HG03039 (cell line): ENCODE results near the gene GPR68.
A peak's percentile ranks its signal among the peaks of the same experiment; 100 is the strongest.
"Not testable (repeated sequence)": the region's sequence is repeated elsewhere in the genome, so short reads cannot be mapped to it uniquely, and the experiment has no call there.

Experiments used
- ATAC-seq: cut with Tn5 transposase; IDR thresholded peaks from one replicate; pipeline ENCODE4 v1.9.1; 2021; ENCODE audit warnings: mild to moderate bottlenecking, moderate library complexity; ENCODE audit not compliant: unreplicated experiment

Gene GPR68

DNA sequence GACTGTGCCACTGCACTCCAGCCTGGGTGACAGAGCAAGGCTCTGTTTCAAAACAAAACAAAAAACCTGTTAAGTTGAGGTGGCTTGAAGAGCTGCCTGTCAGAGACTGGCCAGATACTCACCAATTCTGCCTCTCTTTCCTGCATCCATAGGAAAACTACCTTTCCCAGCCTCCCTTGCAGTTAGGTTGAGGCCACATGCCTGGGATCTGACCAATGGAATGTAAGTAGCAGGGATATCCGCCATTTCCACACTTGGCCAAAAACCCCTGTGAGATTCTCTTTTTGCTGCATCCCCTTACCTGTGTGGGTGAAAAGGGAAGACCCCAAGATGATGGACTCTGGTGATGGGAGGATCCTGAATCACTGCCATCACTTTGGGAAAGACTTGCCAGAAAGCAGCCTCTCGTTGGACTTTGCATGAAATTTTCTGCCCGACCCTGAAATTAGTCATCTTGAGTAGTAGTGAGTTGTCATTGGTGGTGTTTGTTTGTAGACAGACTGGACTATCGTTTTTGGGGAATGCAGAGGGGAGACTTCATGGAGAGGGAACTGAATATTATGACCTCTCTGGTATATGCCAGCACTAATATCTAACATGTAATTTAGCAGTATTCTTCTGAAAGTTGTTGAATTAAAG is 14.0 kb downstream of the GPR68 start:
- no peak for ATAC-seq

DNA sequence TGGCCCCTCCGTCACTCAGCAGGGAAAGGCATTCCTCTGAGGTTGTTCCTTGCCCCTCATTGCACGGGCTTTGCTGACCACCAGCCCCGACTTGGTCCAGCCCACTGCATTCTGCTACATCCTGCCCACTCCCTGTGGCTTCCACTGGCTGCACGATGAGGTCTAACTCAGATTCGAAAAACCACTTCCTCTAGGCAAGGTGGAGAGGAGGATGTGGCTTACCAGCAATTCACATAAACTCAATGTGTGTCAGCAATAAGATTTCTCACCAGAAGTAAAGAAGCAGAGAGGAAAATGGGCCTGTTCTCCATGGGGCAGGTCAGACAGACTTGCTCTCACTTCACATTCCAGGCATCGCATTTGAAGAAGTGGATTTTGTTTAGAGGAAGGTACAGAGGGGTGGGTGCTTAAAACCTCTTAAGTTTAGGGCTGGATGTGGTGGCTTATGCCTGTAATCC is 14.7 kb downstream of the GPR68 start:
- no peak for ATAC-seq

DNA sequence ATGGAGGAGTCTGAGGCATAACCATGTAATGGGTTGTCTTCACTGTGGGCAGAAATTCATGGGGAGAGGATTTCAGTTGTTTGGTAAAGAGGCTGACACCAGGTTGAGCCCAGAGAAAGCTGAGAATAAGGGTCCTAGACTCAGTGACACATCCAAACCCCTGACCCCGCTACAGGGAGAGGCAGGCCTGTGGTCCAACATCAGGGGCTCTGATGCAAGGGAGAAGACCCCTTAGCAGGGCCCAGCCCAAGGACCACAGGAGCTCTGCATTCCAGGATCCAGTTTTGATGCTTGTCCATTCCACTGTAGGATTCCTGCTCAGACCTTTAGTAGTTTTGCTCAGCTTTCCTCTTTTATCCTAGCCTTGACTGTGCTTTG is 15.5 kb downstream of the GPR68 start:
- no peak for ATAC-seq

DNA sequence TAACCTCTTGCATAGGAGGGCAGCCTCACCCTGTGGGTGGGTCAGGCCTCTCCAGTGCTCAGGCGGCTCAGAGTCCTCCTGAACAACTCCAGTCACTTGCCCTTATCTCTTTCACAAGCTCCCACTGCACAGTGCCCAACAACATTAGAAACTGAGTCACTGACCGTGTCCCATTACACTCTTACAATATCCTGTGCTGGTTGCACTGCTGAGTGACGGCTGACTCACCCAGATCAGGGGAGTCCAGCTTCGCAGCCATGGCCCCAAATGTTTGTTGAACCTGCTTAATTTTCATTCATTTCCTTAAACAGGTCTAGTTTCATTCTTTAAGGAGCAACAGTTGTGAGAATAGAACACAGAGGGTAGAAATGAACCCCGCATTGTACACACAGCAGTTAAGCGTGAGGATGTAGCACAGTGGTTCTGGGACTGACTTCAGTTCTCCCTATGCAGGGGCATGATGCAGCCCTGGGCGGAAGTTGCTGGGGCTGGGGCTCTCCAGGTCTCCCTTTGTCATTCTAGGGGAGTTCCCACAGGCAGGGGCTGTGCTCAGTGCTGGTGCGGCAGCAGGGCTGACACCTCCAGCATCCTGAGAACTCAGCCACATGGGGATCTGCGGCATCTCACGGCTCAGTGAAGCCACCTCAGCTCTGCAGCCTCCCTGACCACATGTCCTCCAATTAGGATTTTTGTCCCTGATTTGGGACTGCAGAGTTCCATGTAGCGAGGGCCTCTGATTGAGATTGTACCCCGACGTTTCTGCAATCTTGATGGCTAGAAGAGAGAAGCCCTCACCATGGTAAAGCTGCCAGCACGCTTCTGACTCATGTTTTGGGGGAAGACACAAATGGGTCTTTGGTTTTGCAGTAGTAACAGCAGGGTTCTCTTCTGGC is 16.1 kb downstream of the GPR68 start:
- ATAC-seq = peak; percentile 77

DNA sequence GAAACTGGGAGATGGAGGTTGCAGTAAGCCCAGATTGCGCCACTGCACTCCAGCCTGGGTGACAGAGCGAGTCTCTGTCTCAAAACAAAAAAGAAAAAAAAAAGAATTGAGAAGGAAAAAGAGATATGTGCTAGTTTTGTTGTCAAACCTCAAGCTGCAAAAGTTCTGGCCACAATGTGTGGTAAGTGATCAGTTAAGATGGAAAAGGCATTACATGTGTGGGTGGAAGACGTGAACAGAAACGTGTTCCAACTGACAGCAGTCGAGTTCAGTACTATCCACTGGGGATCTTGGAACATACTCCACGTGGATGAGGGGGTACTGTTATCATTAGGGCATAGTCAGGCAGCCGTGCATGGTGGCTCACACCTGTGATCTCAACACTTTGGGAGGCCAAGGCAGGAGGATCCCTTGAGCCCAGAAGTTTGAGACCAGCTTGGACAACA is 17.3 kb downstream of the GPR68 start:
- ATAC-seq = no peak

DNA sequence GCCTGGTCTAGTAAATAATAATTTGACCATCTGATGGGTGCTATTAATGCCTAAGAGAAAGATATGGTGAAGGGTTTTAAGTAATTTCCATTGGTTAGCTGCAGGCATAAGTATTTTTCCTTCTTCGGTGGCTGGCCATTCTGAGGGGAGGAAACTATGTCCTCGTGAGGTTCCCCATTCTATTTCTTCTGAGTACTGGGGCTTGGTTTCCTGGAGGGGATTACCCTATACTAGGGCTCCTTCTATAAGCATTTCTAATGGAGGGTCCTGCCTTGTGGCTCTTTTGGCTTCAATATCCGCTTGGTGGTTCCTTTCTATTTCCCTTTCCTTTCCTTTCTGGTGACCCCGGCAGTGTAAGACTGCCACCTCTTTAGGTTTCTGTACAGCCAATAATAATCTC is 18.1 kb downstream of the GPR68 start:
- ATAC-seq = not testable (repeated sequence)

DNA sequence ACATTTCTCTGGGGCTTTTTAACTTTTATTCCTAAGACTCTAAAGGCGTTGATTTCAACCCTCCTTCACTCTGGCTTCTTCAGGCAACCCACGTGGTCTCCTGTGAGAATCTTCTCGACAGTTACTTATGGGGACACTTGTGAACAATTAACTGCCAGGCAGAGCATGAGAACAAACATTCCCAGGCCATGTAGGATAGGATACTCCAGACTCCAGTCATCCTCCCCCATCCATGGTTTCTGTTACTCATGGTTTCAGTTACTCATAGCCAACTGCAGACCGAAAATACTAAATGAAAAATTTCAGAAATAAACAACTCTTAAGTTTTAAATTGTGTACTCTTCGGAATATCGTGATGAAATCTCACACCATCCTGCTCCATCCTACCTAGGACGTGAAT is 19.5 kb downstream of the GPR68 start:
- ATAC-seq = no peak

DNA sequence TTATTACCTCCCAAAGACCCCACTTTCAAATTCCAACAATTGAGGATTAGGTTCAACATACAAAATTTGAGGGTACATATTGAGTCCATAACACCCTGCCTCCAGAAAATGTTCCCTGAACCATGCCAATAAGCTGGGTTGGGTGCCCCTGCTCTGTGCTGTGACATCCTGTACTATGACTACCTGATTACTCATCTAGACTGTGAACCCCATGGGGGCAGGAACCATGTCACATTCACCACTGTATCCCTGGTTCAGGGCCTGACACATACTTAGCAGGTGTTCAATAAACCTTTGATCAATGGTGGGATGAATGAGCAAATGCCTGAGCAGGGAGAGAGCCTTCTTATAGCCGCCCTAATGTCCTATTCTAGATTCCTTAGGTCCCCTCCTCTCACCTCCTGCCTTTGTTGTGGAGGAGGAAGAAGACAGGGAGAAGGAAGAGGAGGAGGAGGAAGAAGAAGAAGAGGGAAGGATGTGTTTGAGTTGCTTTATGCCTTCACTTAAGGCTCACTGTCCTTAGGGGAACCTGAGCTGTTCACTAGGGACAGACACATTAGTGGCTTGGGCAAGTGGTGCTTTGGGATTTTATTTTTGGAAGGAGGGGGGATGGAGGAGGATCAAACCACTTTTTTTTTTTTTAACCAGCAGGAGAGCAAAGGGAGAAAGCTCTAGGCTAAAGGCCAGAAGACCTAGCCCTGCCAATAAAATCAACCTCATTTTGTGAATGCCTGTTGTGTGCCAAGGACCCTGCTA is 21.3 kb downstream of the GPR68 start:
- no peak for ATAC-seq

DNA sequence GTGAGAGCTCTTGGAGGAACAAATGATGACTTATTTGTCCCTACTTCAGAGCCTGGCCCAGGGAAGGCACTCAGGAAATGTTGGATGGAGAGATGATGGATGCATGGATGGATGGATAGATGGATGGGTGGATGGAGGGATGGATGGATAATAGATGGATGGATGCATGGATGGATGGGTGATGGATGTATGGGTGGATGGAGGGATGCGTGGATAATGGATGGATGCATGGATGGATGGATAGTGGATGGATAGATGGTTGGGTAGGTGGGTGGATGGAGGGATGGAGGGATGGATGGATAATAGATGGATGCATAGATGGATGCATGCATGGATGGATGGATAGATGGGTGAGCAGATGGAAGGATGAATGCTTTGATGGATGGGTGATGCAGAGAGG is 23.2 kb downstream of the GPR68 start:
- ATAC-seq = no peak

DNA sequence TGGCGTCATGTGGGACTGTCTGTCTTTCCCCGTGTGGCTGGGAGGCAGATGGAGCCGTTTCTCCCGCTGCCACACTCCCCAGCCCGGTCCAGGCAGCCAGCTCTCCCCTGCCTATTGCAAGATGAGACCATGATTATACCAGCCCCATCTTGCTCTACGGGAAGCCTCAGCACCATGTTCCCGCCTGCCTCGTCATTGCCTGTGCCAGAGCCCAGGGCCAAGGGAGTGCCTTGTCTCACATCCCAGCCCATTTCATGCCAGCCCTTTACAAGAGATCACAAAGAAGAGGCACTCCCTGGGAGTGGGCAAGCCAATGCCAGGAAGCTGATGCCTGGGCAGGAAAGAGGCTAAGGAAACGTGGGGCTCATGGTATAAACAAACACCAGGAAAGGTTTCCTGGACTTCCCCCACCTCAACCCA is 23.9 kb downstream of the GPR68 start:
- ATAC-seq = no peak

DNA sequence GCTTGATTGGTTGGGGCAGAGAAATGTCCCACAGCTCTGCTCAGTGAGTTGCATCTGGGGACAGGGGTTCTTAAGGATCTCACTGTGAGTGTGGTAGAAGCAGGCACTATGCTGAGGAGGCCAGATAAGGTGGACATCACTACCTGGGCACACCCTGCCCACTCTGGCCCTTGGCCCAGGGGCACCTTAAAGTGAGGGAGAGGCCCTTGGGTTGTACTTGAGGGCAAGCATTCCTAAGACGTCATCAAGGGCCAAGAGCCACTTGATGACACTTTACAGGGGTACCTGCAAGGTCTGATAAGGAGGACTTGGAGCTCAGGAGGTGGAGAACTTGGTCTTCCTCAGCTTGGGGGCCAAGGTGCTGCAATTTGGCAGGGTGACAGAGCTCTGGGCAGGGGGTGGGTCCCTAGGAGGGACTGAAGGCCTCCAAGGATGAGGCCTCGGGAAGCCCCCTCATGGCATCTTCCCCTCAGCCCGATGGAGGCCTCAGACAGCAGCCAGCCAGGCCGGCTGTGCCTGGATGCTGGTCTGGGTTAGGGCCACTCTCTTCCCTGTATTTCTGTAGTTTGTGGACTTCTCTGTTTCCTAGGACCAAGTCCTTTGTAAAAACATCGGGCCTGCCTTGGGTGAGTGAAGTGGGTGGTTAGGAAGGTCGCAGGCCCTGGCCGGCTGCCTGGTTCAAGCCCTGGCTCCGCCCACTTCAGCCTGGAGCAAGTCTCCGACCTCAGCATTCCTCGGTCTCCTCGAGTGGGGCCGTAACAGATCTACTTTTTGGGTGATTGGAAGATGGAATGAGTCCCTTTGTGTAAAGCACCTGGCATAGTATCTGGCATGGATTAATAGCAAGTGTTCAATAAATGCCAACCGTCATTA is 24.8 kb downstream of the GPR68 start:
- ATAC-seq = no peak

DNA sequence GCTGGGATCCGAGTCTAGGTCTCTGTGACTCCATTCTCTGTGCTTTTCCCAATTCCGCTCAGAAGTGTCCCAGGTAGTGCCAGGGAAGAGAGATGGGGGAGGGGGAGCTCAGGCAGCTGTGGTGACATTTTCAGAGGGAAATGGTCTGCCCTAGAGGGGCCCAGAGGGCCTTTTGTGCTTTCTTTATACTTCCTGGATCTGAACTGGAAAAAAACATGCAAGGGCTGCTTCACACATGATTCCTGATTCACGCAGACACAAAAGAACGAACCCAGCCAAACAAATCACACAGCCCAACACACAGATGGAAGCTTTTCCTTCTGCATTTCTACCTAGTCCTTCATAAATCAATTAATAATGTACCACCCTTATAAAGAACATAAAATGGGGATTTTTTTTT is 26.5 kb downstream of the GPR68 start:
- no peak for ATAC-seq

DNA sequence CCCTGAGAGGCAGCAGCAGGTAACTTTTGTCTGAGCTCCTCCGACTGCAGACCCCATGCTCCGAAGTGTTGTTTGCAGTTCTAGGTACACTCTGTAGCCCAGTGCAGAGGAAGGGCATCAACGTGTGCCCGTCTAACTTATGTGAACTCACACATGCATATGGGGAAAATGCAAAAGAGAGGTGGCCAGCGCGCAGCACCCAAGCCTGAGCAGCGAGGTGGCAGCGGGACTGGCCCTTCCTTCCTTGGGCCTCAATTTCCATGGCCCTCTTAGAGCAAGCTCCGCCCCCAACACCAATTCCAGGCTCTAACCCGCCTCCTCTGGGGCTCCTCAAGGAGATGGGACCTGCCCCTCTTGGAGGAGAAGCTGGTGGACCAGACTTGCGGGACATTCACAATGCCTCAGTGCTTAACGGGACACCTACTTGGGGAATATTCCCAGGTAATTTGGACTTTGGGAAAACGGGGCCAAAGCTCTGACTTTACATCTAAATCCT is 27.7 kb downstream of the GPR68 start:
- ATAC-seq = no peak

DNA sequence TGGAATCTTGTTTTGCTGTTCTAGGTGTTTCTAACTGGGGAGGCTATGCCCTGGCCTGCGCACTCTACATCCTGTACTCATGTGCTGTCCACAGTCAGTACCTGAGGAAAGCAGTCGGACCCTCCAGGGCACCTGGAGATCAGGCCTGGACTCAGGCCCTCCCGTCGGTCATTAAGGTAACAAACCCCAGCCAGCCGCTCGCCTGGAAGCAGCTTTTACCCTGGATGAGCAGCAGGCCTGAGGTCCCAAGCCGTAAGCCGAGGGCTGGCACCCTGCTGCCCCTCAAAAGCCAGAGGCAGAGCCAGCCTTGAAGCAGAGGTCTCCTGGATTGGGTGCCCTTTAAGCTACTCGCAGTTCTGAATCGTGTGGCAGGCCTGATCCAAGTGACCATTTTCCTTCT is 29.1 kb downstream of the GPR68 start:
- ATAC-seq = no peak

DNA sequence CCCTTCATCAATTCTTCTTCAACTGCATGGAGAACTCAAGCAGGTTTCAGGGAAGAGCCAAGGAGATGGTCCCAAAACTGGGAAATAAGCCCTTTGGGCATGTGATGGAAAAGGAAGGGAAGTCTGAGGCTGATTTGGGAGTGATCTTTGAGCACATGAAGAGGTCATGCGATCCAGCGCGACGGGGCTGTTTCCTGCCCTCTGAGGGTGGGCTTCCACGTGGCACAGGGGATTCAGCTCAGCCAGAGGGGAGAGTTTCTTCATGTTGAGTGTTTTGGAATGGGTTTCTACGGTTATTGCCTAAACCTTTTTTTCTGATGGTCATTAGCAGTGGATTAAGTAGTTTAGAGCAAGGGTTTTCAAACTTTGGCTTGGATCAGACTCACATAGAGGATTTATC is 30.2 kb downstream of the GPR68 start:
- ATAC-seq = no peak

DNA sequence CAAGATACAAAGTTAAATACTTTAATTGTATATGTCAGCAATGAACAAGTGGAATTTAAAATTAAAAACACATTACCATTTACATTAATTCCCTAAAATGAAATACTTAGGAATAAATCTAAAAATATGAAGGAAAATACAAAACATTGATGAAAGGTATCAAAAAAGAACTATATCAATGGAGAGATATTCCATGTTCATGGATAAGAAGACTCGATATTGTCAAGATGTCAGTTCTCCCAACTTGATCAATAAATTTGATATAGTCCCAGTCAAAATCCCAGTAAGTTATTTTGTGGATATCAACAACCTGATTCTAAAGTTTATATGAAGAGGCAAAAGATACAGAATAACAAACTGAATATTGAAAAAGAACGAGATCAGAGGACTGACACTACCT is 33.5 kb downstream of the GPR68 start:
- ATAC-seq = no peak

DNA sequence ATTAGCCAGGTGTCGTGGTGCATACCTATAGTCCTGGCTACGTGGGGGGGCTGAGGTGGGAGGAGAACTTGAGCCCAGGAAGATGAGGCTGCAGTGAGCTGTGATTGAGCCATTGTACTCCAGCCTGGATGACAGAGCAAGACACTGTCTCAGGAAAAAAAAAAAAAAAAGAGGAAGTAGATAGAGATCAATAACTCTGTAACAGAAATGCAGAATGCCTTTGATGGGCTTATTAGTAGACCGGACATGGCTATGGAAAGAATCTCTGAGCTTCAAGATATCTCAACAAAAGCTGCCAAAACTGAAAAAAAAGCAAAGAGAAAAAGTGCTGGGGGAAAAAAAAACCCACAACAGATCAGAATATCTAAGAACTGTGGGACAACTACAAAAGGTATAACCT is 37.5 kb downstream of the GPR68 start:
- ATAC-seq = no peak

DNA sequence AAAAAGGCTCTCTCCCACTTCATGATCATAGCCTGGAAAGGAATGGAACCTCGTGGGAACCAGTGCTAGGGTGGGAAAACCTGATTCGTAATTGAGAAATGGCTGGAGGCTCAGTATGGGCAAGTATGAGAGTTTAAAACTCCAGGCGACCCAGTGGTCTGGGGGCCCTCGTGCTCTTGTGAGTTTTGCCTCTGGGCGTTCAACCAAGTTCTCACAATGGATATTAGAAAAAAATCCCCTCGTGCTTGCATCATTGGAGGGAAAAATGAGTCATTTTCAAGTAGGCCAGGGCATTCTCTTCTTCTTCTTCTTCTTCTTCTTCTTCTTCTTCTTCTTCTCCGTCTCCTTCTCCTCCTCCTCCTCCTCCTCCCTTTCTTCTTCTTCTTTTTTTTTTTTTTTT is 39.0 kb downstream of the GPR68 start:
- no peak for ATAC-seq

DNA sequence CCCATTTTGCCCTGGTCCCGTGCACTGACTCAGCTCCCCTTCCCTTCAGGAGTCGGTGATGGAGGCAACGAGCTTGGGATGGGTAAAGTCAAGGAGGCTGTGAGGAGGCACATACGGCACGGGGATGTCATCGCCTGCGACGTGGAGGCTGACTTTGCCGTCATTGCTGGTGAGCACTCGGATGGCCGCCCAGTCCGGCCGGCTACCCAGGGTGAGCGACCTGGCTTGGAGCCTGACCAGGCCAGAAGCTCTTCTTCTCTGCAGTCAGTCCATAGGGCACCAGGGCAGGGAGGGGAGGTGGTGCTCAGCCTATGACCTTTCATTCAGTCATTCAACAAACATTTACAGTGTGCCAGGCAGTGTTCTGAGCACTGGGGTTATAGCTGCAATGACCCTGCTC is 39.8 kb downstream of the GPR68 start:
- ATAC-seq = no peak

DNA sequence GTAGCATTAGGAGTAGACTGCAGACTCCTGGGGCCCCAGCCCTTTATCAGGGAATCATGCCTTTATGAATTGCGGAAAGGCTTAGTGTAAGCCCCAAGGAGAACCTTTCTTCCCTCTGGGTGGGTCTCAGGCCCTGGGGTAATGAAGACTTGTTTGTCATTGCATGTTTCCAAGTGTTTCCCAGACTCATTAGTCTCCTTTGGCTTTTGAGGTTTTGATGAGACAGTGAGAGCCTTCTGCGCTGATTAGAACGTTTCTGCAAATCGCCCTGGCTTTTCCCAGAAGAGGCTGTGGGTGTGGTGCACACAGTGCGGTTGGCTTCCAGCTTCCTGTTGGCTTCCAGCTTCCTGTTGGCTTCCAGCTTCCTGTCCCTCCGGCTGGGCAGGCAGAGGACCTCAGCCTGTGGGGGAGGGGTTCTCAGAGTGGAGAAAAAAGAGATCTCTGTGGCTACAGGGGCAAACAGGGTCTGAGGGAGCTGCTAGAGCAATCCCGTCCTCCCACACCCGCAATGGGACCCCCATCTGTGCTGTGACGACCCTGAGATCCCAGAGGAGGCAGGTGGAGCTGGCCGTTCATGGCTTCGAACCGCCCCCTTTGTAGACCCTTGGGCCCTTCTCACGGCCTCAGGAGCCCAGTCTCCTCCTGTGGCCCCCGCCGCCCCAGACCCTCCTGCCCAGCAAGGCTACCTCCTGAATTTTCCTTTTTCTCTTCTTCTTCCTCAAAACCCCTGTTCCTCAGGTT is 42.1 kb downstream of the GPR68 start:
- ATAC-seq = no peak
